Myocyte (in vitro differentiated cells): ENCODE measurements around the gene BORCS8. TPM values are rescaled to one million over a fixed set of nuclear protein-coding genes. Genes with fewer than 3 reads are reported as not detected.
"Not testable (repeated sequence)": the region's sequence is repeated elsewhere in the genome, so short reads cannot be mapped to it uniquely, and the experiment has no call there.

Source experiments
- DNase-seq: peaks from one replicate; pipeline ENCODE4 v3.0.0-alpha.2; 2012; ENCODE audit warnings: low read depth
- polyA plus RNA-seq: library from polyadenylated mRNA; unstranded; fragments of >200 nt; gene quantifications from one replicate; pipeline ENCODE4 v1.2.1, GENCODE V29; 2012; ENCODE audit warnings: missing spikeins
- total RNA-seq: library from RNA; depleted of rRNA; stranded (reverse); fragments of >200 nt; gene quantifications from 2 replicates; pipeline ENCODE4 v1.2.3, GENCODE V29; 2014

The BORCS8 gene
- total RNA-seq = 12.7 and 15.4 TPM in 2 replicates
- polyA plus RNA-seq = 23.9 TPM

DNA sequence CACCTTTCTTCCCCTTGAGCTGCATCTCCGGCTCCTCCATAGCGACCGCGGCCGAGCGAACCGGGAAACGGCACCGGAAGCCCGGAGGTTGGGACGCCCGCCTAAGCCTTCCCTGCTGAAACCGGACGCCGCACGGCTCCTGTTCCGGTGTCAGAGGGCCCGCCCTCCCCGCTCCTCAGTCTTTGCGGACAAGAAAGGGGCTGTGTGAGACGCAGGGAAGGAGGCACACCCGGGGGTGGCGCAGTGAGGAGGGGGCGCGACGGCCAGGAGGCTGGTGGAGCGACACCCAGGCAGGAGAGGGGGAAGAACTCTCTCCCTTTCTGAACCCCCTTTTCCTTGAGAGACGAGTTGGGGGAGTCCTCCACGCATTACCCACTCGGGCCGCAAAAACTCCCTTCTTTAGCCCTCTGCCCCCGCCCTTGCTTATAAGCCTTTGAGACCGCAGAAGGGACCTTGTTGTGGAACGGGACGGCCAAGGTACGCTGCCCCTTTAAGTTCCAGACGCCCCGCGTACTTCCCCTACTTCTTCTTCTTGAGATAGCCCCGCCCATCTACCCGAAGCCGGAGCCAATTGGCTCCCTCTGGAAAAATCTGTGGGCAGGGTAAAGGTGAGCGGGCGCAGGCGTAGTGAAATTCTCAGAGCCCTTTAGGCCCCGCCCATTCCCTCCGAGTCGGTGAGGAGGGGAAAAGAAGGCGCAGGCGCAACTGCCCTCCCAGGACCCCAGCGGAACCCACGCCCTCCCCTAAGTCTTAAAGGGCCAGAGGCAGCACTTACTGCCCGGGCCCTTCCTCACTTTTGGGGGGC lies at the start of gene BORCS8, which contains the start of gene RFXANK:
BORCS8 (minus strand) TSS at position 75 of the 805 bp plus-strand sequence; CDS start at position 40, 35 bp downstream.
RFXANK (plus strand) TSS at position 181 of the 805 bp plus-strand sequence. CDS start 1,689 bp downstream, outside the sequence.
- DNase-seq = peak; percentile 100

DNA sequence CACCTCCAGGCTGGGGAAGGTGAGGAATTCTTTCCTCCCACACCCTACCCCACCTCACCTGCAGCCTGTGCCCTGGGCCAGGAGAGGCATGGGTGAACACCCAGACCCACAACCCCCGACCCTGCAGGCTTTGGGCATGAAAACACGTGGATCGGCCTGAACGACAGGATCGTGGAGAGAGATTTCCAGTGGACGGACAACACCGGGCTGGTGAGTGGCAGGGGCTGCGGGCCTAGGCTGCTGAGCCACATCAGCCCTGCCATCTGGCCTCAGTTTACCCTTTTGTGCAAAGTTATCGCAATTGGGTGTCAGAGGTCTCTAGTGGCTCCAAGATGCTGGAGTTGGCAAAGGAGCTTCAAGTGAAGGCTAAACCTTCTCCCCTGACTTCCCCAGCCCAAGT lies 48.5 kb upstream of the BORCS8 start:
- no peak for DNase-seq

DNA sequence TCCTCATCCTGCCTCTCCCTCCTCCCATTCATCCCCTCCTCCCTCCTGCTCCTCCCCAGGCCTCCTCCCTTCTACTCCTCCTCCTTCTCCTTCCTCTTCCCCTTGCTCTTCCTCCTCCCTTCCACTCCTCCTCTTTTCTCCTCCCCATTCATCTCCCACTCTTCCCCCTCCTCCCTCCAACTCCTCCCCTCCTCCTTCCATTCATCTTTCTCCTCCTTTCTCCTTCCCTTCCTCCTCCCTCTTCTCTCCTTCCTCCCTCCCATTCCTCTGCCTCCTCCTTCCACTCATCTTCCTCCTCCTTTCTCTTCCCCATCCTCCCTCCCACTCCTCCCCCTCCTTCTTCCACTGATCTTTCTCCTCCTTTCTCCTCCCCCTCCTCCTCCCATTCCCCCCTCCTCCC lies 47.7 kb upstream of the BORCS8 start:
- DNase-seq = no peak

DNA sequence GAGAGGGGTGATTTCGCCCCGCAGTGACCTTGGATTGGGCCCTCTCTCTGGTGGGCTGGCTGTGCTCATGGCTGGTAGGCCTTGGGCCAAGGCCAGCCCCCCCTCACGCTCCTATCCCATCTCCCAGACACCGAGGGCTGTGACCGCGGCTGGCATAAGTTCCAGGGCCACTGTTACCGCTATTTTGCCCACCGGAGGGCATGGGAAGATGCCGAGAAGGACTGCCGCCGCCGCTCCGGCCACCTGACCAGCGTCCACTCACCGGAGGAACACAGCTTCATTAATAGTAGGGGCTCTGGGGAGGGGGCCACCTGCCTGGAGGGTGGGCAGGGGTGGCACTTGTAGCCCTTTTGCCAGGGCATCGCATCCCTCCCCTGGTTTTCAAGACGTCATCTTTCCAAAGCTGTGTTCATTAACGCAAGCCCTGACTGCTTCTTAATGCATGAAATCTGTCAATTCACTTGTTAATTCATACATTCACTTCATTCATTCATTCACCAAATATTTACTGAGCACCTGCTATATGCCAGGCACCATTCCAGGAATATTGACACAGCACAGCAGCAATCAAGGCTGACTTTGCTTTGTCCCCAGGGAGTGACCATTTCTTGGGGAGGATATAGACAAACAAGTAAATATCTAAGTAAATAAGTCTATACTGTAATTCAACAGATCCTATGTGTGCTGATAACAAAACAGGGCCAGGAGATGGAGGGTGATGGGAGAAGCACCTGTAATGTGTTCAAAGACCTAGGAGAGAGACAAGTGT lies 46.4 kb upstream of the BORCS8 start:
- no peak for DNase-seq

DNA sequence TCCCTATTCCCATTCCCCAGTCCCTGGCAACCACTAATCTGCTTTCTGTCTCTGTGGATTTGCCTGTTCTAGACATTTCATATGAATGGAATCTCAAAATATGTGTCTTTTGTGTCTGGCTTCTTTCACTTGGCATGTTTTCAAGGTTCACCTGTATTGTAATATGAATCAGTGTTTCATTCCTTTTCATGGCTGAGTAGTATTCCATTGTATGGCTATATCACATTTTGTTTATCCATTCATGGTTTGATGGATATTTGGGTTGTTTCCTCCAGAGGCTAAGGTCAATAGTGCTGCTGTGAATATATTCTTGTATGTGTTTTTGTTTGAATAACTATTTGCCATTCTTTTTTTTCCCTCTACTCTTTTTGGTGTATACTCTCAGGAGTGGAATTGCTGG lies 44.2 kb upstream of the BORCS8 start:
- DNase-seq = no peak

DNA sequence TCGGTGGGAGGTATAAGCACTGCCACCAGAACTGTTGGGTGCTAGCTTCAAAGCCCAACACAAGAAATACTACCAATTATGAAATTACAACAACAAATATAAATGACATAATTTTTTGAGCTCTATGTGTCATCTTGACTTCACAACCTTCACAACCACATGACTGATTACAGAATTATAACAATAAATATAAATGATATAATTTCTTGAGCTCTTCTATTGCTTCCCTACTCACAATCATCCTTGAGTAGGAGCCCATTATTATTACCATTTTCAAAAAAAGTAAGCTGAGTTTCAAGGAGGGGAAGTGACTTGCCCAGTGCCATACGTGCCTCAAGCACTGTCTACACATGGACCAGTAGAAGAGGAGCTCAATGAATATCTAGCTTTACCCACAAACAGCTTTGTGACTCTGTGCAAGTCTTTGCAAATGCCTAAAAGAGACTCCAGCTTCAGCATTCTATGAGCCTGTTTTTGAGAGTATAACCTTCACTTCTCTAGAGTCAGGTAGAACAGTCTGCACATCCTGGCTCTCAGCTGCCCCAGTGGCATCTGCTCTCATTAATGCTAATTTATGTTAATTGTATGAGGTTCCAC lies 42.4 kb upstream of the BORCS8 start:
- DNase-seq = no peak

DNA sequence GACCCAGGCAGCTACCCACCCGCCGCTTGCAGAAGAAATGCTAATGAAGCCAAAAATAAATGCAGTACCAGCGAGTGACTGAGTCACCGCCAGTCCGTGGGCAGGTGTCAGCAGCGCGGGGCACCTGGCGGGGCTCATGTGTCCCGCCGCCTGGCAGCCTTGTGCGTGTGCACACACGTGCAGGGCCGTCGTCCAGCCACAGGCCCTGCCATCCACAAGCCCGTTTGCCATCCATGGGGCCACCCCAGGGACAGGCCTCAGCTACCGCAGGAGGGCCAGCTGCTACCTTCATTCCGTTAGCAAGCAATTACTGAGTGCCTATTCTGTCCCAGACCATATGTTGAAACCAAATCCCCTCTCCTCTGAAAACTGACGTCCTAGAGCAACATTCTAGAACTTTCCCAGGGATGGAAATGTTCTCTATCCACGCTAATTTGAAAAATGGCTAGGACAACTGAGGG lies 40.3 kb upstream of the BORCS8 start:
- peak; percentile 86 for DNase-seq

DNA sequence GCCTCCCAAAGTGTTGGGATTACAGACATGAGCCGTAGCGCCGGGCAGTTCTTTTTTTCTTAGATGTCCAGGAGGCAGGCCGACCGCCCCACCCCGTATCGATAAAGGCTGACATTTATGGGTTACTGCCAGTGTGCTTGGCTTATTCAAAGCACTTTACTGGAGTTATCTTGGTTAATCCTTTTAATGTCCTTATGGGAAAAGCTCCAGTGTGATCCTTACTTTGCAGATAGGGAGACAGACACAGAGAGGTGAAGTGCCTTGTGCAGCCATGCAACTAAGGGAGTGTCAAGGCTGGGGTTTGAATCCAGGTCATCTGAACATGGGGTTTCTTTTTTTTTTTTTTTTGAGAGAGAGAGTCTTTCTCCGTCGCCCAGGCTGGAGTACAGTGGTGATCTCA lies 39.0 kb upstream of the BORCS8 start:
- no peak for DNase-seq

DNA sequence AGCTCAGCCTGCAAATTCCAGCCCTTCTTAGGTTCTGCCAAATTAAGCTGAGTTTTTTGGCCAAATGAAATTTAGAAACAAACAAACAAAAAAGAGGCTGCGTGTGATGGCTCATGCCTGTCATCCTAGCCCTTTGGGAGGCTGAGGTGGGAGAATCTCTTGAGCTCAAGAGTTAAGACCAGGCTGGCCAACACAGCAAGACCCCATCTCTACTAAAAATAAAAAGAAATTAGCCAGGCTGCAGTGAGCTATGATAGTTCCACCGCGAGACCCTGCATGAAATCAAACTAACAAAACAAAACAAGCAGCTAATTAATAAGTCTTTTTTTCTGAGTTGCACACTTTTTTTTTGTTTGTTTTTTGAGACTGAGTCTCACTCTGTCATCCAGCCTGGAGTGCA lies 37.7 kb upstream of the BORCS8 start:
- no peak for DNase-seq

DNA sequence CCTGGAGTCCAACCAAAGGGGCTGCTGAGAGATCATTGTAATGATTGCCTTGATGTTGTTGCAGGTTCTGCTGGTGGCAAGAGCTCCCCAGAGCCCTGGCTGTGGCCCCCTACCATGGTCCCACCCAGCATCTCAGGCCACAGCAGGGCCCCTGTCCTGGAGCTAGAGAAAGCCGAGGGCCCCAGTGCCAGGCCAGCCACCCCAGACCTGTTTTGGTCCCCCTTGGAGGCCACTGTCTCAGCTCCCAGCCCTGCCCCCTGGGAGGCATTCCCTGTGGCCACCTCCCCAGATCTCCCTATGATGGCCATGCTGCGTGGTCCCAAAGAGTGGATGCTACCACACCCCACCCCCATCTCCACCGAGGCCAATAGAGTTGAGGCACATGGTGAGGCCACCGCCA lies 35.3 kb upstream of the BORCS8 start:
- DNase-seq = no peak

DNA sequence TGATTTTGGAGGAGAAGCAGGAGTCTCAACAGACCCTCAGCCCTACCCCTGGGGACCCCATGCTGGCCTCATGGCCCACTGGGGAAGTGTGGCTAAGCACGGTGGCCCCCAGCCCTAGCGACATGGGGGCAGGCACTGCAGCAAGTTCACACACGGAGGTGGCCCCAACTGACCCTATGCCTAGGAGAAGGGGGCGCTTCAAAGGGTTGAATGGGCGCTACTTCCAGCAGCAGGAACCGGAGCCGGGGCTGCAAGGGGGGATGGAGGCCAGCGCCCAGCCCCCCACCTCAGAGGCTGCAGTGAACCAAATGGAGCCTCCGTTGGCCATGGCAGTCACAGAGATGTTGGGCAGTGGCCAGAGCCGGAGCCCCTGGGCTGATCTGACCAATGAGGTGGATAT lies 34.7 kb upstream of the BORCS8 start:
- no peak for DNase-seq

DNA sequence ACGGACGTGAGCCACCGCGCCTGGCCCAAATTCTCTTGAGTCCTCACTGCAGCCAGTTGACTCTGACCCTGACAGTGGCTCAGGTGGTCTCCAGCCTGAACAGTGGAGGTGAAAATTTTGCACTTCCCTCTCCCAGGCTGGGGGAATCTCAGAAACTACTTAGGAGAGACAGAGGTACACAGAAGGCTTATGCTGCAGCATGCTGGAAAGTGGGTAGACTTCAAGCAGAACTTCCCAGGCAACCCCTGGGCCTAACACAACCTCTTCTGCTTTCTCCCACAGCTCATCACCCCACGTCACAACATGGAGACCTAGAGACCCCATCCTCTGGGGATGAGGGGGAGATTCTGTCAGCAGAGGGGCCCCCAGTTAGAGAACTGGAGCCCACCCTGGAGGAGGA lies 34.3 kb upstream of the BORCS8 start:
- DNase-seq = no peak

DNA sequence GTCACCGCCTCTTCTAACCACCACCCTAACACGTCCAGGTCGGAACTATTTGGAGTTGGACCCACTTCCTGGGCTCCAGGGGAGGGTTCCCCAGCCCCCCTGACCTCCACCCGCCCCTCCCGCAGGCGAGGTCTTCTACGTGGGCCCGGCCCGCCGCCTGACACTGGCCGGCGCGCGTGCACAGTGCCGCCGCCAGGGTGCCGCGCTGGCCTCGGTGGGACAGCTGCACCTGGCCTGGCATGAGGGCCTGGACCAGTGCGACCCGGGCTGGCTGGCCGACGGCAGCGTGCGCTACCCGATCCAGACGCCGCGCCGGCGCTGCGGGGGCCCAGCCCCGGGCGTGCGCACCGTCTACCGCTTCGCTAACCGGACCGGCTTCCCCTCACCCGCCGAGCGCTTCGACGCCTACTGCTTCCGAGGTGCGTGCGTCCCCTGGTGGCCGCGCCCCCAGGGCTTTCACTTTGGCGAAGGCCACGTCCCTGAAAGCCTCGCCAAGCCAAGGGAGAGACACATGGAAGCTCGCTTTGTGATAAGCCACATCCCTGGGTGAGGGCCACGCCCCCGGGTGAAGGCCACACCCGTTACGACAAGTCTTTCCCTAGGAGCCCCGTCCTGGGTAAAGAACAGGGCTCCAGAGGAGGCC lies 33.0 kb upstream of the BORCS8 start:
- peak; percentile 50 for DNase-seq

DNA sequence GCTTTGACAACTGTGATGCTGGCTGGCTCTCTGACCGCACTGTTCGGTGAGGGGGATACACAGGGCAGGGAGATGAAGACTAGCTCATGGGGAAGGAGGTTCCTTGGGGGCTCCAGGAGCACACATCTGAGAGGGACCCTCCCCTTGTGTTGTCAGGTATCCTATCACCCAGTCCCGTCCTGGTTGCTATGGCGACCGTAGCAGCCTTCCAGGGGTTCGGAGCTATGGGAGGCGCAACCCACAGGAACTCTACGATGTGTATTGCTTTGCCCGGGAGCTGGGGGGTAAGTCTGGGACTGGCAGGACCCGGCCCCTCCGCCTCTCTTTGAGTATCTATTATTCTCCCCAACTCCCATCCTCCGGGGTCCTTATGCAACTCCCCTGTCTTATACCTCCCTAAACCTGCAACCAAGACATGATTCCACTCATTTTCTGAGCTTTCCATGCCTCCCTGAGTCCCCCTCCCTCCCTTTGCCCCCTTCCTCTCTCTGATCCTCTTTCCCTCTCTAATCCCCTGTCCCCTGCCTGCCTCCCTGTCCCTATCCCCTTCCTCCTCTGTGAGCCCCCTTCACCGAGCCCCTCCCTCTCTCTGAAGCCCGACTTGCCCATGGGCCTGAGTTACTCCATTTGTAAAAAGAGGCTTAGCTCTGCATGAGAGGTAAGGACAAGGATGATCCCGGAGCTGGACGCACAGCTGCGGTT lies 32.3 kb upstream of the BORCS8 start:
- DNase-seq = no peak

DNA sequence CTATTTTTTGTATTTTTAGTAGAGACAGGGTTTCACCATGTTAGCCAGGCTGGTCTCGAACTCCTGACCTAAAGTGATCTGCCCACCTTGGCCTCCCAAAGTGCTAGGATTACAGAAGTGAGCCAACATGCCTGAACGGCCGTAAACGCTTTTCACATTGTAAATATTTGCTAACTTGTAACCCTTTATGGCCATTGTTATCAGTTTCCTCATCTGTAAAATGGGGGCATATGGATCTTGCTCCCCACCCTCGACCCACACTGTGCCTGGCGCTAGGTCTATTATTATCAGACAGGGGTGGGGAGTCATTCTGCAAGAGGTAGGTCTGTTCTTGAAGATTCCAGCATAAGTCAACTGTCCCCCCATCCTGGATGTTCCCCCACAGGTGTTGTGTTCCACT lies 31.7 kb upstream of the BORCS8 start:
- DNase-seq = no peak

DNA sequence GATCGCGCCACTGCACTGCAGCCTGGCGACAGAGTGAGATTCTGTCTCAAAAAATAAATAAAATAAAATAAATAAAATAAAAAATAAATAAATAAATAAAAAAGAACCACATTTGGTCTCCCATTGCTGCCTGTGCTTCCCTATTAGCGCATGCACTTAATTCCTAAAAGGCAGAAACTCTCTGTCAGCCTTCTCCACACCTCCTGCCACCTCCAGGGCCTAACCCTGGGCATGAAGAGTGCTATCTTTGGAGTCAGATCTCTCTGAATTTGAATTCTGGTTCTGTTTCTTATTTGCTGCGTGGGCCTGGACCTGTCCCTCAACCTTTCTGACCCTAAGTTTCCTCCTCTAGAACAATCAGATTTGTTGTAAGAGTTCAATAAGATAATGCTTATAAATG lies 31.1 kb upstream of the BORCS8 start:
- DNase-seq = no peak

DNA sequence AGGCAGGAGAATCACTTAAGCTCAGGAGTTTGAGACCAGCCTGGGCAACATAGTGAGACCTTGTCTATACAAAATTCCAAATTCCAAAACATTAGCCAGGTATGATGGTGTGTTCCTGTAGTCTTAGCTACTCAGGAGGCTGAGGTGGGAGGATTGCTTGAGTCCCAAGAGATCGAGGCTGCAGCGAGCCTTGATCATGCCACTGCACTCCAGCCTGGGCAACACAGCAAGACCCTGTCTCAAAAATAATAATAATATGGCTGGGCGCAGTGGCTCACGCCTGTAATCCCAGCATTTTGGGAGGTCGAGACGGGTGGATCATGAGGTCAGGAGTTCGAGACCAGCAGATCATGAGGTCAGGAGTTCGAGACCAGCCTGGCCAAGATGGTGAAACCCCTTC lies 29.0 kb upstream of the BORCS8 start:
- DNase-seq = not testable (repeated sequence)

DNA sequence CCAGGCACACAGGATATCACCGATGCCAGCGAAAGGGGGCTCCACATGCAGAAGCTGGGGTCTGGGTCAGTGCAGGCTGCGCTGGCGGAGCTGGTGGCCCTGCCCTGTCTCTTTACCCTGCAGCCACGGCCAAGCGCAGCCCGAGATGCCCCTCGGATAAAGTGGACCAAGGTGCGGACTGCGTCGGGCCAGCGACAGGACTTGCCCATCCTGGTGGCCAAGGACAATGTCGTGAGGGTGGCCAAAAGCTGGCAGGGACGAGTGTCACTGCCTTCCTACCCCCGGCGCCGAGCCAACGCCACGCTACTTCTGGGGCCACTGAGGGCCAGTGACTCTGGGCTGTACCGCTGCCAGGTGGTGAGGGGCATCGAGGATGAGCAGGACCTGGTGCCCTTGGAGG lies 27.0 kb upstream of the BORCS8 start:
- no peak for DNase-seq

DNA sequence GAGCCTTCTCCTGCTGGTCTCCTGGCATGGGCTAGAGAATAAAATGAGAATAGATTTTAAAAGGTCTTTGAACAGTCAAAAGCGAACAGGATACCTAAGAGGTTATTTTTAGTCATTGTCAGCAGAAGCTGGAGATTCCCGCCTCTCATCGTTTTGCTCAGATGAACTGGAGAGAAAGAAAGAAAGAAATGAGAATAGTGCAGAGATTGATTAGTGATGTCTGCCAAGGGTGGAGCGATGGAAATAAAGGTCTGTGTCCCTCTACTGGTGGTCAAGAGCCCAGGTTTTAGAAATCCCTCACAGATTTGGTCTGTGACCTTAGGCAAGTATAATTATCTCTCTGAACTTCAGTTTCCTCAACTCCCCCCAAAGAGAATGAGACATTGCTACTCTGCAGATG lies 25.1 kb upstream of the BORCS8 start:
- peak; percentile 9 for DNase-seq

DNA sequence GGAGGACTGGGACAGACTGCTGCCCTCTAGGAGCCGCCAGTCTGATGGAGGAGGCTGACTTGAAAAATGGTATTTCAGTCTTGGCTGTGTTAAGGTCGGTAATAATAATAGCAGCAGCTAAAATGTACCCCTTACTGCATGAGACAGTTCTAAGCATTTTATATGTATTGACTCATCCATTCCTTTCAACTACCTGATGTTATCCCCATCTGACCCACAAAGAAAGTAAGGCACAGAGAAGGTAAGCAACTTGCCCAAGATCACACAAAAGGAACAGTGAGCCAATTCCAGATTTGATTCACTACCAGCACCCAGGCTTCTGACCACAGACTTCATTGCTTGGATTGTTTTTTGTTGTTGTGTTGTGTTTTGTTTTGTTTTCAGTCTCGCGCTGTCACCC lies 23.8 kb upstream of the BORCS8 start:
- no peak for DNase-seq

DNA sequence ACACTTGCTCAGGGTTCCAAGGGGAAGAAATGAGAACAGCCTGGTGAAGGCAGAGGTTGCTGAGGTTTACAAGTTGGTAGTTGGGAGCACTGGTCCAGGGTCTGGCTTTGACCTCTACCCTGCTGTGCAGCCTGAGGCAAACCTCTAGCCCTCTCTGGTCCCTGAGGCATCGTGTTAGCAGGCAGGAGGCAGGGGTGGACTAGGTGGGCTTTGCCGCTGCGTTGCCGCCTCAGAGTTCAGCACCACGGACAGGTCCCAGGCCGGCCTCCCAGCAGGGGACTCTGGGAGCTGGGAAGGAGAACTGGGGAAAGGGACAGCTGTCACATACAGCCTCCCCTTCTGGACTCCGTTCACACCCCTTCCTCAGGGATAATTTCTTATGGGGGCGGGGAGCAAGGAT lies 22.9 kb upstream of the BORCS8 start:
- DNase-seq = peak; percentile 74
